GM19043 (cell line): ENCODE results near the gene SMIM14.
"Not testable (repeated sequence)": the region's sequence is repeated elsewhere in the genome, so short reads cannot be mapped to it uniquely, and the experiment has no call there.

Source experiments
- ATAC-seq: cut with Tn5 transposase; IDR thresholded peaks from one replicate; pipeline ENCODE4 v1.9.1; 2021; ENCODE audit warnings: low read depth; ENCODE audit not compliant: unreplicated experiment

The SMIM14 gene

DNA sequence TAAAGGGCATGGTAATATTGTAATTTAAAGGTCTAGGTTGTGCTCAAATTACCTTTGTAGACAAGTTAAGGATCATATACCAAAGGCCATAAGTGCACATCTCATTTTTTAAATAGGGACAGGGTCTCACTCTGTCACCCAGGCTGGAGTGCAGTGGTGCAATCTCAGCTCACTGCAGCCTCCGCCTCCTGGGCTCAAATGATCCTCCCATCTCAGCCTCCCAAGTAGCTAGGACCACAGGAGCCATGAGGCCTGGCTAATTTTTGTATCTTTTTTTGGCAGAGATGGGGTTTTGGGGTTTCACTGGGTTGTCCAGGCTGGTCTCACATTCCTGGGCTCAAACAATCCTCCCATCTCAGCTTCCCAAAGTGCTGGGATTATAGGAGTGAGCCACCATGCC lies 124.4 kb downstream of the SMIM14 start:
- not testable (repeated sequence) for ATAC-seq

DNA sequence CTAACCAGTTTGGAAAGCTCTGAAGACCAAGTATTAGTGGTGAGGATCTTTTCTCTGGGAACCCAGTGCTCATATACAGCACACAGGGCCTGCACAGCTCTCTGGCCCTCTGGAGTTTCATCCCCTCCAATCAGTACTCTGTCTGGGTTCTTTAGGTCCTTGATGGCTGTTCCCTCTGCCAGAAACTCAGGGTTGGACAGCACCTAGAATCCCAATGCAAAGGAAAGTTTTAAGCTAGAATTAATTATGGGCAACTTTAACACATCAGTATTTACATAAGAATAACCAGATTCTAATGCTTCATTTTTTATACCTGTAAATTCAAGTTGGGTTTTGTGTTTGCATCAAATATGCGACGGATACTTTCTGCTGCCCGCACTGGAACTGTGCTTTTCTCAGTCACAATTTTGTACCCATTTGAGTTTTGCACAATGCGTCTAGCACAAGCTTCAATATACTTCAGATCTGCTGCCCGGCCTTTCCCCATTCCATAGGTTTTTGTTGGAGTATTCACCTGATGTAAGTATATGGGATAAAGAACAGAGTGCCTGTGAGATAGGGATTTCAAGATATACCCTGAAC lies 128.2 kb downstream of the SMIM14 start:
- ATAC-seq, result no peak

DNA sequence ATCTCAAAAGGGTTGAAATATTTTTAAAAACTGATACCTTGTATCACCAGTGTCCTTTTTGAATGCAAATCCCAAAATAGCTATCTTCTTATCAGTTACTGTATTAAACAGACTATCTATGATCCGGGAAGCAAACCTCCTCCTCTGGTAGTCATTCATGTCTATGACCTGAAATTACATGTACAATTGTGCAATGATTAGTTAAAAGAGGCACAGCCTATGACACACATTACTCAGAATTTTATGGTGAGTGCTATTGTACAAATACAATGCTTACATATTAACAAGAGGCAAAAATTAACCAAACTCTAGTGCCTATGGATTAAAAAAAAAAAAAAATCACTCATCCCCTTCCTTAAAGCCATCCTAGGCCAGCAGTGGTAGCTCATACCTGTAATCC lies 133.1 kb downstream of the SMIM14 start:
- no peak for ATAC-seq

DNA sequence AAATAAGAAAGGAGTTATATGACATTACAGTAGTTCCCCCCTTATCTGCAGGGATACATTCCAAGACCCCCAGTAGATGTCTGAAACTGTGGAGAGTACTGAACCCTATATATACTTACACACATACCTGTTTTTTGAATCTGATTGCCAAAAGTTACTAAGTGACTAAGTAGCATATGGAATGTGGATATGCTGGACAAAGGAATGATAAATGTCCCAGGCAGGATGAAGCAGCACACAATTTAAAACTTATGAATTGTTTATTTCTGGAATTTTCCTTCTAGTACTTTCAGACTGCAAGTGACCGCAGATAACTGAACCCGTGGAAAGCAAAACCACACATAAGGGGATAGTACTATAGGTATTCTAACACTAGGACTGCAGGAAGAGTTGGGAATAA lies 134.1 kb downstream of the SMIM14 start:
- no peak for ATAC-seq

DNA sequence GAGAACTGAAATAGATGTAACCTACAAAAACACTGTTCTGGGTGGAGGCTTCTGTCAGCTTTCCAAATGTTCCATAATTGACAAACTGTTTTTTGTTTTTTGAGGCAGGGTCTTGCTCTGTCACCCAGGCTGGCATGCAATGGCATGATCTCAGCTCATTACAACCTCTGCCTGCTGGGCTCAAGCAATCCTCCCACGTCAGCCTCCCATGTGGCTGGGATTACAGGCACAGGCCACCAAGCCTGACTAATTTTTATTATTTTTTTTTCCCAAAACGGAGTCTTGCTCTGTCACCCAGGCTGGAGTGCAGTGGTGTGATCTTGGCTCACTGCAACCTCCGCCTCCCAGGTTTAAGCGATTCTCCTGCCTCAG lies 136.0 kb downstream of the SMIM14 start:
- ATAC-seq, result not testable (repeated sequence)

DNA sequence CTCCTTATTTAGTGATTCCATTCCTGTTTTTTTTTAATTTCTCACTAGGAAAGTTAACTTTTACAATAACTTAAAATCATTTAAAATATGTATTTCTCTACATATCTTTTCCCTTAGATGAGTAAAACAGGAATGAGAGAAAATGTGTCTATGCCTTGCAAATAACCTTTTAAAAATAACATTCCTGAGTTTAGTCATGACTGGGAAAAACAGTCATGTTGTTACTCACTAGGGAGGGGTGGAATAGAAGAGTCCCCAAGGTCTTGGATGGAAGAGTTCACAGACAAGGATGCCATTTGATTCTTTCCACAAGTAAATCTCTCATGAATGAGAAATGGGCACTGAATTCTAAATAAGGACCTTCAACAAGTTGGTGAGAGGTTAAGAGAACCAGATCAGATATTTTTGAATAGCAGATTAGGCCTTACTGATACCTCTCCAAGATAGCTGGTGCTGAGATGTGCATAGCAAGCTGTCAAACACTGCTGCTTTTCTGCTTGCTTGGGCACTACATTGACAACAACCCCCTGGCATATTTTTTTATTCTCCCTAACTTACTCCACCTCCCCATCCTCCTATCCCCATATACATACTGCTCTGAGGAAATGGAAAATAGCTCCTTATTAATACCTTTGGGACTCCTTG lies 136.5 kb downstream of the SMIM14 start:
- ATAC-seq, result no peak

DNA sequence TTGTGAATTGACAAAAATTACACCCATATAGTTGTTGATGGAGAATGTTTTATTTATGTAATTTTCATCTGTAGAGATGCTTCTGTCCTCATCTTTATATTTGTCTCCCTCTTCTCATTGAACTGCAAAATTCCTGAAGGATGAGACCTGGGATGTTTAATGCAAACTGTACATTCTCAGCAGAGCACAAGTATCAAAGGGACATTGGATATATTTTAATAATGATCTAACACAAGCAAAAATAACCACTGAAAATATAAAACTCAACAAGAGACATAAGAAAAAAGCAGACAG lies 140.0 kb downstream of the SMIM14 start:
- ATAC-seq, result no peak

DNA sequence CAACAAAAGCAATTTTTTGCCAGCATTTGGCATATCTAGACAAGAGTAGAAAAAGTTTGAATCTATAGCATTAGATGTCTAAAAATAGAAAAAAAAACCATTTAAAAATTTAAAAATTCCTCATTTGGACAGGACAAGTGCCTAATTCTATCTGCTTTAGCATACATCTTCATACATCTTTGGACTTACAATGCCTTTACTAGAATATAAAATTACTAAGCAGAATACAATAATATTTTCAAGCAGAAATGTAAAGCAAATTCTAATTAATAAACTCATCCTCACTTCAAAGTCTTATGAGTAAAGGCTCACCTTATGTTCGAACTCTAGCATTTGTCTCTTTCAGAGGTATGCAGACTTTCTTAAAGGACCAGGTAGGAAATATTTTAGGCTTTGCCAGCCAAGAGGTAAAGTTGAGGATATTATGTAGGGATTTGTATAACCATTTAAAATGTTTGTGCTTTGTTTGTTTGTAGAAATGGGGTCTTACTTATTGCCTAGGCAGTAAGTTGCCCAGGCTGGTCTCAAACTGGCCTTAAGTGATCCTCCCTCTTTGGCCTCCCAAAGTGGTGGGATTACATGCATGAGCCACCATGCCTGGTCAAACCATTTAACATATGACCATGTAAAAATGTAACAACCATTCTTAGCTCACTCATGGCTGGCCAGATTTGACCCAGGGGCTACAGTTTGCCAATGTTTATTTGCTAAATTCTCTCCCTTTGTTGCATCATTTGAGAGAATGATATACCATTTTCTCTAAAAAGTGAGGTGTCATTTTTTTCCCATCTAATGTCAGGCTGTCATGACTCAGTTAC lies 140.5 kb downstream of the SMIM14 start:
- ATAC-seq, result no peak
